ENCODE results near the gene MRPS18A.

- no peak for TF ChIP-seq CHD1 (IDR thresholded peaks at IDR 0.05; ENCODE audit: low read depth, low read length)
- TF ChIP-seq RFX5 (IDR thresholded peaks at IDR 0.05; ENCODE audit: borderline replicate concordance, low read depth, low read length) = no peak
- TF ChIP-seq CTCF (IDR thresholded peaks at IDR 0.05; ENCODE audit: control extremely low read depth in 1 of 3, insufficient read depth in 1 of 3, low read depth in 1 of 3, low read length in 3 of 3) = no peak
- TF ChIP-seq SAP30 (IDR thresholded peaks at IDR 0.05; ENCODE audit: insufficient read depth, insufficient replicate concordance, low read length) = no peak
- TF ChIP-seq TEAD4 (IDR thresholded peaks at IDR 0.05; ENCODE audit: low read depth, low read length) = no peak
- TF ChIP-seq KDM1A (IDR thresholded peaks at IDR 0.05; ENCODE audit: borderline replicate concordance, low read length) = no peak
- TF ChIP-seq MAX (IDR thresholded peaks at IDR 0.05) = no peak
- no peak for TF ChIP-seq TBP (IDR thresholded peaks at IDR 0.05; ENCODE audit: low read depth, low read length)
- no peak for TF ChIP-seq POLR2A (IDR thresholded peaks at IDR 0.05; ENCODE audit: control extremely low read depth in 1 of 2, low read depth in 2 of 2, low read length in 2 of 2)
- TF ChIP-seq EZH2 (IDR thresholded peaks at IDR 0.05; ENCODE audit: low read depth, low read length, severe bottlenecking) = no peak
Measured at GRCh38 chr6:43621836-43622180, 65.8 kb downstream of the MRPS18A start.

All from H1 (cell line).